Activated CD8-positive, alpha-beta T cell treated with anti-CD3 and anti-CD28 coated beads for 36 hours (primary cell): Measurements from ENCODE around the gene TEKT5. TPM values are rescaled to one million over a fixed set of nuclear protein-coding genes. Genes with fewer than 3 reads are reported as not detected.

Experiments used
- ATAC-seq: fragments of 200-7000 bp; cut with Tn5 transposase; one replicate; pipeline ENCODE4 v1.10.0; 2021; ENCODE audit warnings: mild to moderate bottlenecking, moderate library complexity
- CTCF ChIA-PET: fragments of 350-600 bp; sonication (Branson Sonifier 250); formaldehyde crosslinking; loops from one replicate; lab custom pipeline; 2021; ENCODE audit warnings: antibody characterized with exemption; lab: Charles Lee
- POLR2A ChIA-PET: fragments of 350-600 bp; sonication (Branson Sonifier 250); formaldehyde crosslinking; loops from one replicate; lab custom pipeline; 2021; ENCODE audit warnings: antibody characterized with exemption; lab: Charles Lee
- DNase-seq: peaks from one replicate; pipeline ENCODE4 v3.0.0-alpha.2; 2020
- H3K27ac Mint-ChIP-seq: one replicate; pipeline ENCODE4 v1.8.0; 2021; ENCODE audit warnings: mild to moderate bottlenecking, mixed read lengths
- H3K27me3 Mint-ChIP-seq: one replicate; pipeline ENCODE4 v1.8.0; 2021; ENCODE audit warnings: mixed read lengths
- H3K36me3 Mint-ChIP-seq: one replicate; pipeline ENCODE4 v1.8.0; 2021; ENCODE audit warnings: low read depth, mixed read lengths
- H3K4me1 Mint-ChIP-seq: one replicate; pipeline ENCODE4 v1.8.0; 2021; ENCODE audit warnings: low read depth, mixed read lengths
- H3K4me3 Mint-ChIP-seq: one replicate; pipeline ENCODE4 v1.8.0; 2021; ENCODE audit warnings: mild to moderate bottlenecking, moderate library complexity, mixed read lengths
- H3K9me3 Mint-ChIP-seq: one replicate; pipeline ENCODE4 v1.8.0; 2021; ENCODE audit warnings: mixed read lengths
- intact Hi-C: fragments of 100-400 bp; cut with micrococcal nuclease; formaldehyde crosslinking; loops from one replicate; pipeline ENCODE4 v1.10.0; 2022
- total RNA-seq, 2 experiments: library from RNA; stranded (reverse); gene quantifications; one replicate each; pipeline ENCODE4 v1.2.3, GENCODE V29; 2021
- TF ChIP-seq, protein P1 (sequence below): fragments of 200-600 bp; IDR thresholded peaks from one replicate; pipeline ENCODE4 v1.8.0; 2022; ENCODE audit warnings: antibody characterized with exemption, mild to moderate bottlenecking

Gene TEKT5
- total RNA-seq, 2 experiments from 2014 or later: 0.16 to 0.43 TPM

DNA sequence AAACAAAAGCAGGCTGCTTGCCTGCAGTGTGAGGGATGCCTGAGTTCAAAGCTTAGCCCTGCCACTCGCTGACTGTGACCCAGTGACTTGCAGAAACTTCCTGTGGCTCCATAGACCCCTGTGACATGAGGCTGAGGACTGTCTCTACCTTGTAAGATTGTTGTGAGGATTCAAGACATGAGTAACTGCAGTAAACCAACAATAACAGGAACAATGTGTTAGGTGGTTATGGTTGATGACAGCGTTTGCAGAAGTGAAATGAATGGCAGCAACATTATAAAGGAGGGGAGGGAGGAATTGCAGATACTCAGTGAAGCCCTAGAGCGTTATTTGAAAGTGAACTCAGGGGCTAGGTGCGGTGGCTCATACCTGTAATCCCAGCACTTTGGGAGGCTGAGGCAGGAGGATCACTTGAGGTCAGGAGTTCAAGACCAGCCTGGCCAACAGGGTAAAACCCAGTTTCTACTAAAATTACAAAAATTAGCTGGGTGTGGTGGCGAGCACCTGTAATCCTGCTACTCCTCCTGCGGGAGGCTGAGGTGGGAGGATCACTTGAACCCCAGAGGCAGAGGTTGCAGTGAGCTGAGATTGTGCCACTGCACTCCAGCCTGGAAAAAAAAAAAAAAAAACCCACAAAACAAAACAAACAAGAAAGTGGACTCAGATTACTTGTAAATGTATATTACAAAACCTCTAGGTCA is 80.8 kb downstream of the TEKT5 start:
- H3K36me3 Mint-ChIP-seq: no peaks in the 10 kb centered on the region
- intact Hi-C loops: no loop called here
- POLR2A ChIA-PET: no interaction called here
- no peak overlapping the region for H3K4me3 Mint-ChIP-seq
- TF ChIP-seq, protein P1, sequence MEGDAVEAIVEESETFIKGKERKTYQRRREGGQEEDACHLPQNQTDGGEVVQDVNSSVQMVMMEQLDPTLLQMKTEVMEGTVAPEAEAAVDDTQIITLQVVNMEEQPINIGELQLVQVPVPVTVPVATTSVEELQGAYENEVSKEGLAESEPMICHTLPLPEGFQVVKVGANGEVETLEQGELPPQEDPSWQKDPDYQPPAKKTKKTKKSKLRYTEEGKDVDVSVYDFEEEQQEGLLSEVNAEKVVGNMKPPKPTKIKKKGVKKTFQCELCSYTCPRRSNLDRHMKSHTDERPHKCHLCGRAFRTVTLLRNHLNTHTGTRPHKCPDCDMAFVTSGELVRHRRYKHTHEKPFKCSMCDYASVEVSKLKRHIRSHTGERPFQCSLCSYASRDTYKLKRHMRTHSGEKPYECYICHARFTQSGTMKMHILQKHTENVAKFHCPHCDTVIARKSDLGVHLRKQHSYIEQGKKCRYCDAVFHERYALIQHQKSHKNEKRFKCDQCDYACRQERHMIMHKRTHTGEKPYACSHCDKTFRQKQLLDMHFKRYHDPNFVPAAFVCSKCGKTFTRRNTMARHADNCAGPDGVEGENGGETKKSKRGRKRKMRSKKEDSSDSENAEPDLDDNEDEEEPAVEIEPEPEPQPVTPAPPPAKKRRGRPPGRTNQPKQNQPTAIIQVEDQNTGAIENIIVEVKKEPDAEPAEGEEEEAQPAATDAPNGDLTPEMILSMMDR: no peak
- ATAC-seq (no peak), DNase-seq (no peak)
- no peaks in the 10 kb centered on the region for H3K9me3 Mint-ChIP-seq
- no peaks in the 10 kb centered on the region for H3K4me1 Mint-ChIP-seq
- CTCF ChIA-PET: no interaction called here
- peaks cover 11% of the 10 kb centered on the region for H3K27me3 Mint-ChIP-seq
- no peak overlapping the region for H3K27ac Mint-ChIP-seq

DNA sequence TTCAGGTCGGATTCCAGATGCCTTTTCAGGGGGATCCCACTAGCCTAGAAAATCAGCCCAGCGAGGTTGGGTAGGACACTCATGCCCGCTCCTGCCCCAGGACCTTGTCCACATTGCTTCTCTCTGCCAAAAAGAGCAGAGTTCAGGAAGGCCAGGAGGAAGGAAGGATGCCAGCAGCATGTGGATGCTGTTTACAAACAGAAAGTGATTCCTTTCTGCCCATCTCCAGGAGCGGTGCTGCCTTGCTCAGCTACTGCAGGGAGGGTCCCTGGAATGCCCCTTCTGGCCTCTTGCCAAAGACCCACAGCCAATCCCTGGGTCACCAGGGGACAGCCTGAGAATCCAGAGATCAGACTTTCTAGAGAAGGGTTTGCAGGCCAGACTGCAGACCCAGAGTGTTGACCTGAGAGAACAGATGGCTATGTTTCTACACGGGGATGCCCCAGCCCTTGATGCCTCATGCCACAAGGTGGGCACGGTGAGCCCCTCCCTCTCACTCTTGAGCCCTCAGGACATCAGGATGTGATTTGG is 82.0 kb downstream of the TEKT5 start:
- H3K36me3 Mint-ChIP-seq: no peaks in the 10 kb centered on the region
- H3K9me3 Mint-ChIP-seq: no peaks in the 10 kb centered on the region
- CTCF ChIA-PET: interaction anchor here (0.6 kb wide), 1 partner anchor 306 kb away, joined by 3 read pairs; no protein-coding TSS in a partner anchor
- POLR2A ChIA-PET: no interaction called here
- H3K4me1 Mint-ChIP-seq: no peaks in the 10 kb centered on the region
- no peak overlapping the region for H3K27ac Mint-ChIP-seq
- TF ChIP-seq, protein P1: no peak
- H3K27me3 Mint-ChIP-seq: peaks cover 6% of the 10 kb centered on the region
- no peak for ATAC-seq
- no peak overlapping the region for H3K4me3 Mint-ChIP-seq
- no peak for DNase-seq
- intact Hi-C loops: no loop called here

DNA sequence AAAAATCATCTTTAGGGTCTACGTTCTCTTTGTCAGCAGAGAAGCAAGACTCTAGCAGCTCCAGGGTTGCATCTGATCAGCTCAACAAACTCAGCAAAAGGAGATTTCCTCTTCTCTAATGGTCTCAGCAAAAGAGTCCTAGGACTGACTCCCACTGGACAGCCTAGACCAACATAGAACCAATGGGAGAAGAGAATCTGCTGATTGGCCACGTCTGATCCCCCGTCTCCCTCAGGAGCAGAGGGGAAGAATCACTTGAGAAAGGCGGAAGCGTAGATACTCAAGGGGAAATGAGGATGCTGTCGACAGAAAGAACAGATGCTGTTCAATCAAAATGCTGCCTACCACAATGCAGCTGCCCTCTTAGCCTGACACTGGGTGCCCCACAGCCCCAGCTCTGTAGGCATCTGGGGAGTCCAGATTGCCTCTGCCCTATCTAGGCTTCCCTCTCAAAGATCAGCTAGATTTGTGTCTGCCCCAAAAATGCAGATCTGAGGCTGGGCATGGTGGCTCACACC is 82.8 kb downstream of the TEKT5 start:
- ATAC-seq (no peak), DNase-seq (no peak)
- Mint-ChIP-seq H3K36me3 (no peaks in the 10 kb centered on the region), H3K4me3 (no peak overlapping the region), H3K4me1 (no peaks in the 10 kb centered on the region), H3K9me3 (no peaks in the 10 kb centered on the region), H3K27me3 (peaks cover 2% of the 10 kb centered on the region), H3K27ac (no peak overlapping the region)
- POLR2A ChIA-PET: no interaction called here
- intact Hi-C loops: no loop called here
- CTCF ChIA-PET: no interaction called here
- TF ChIP-seq, protein P1: no peak

DNA sequence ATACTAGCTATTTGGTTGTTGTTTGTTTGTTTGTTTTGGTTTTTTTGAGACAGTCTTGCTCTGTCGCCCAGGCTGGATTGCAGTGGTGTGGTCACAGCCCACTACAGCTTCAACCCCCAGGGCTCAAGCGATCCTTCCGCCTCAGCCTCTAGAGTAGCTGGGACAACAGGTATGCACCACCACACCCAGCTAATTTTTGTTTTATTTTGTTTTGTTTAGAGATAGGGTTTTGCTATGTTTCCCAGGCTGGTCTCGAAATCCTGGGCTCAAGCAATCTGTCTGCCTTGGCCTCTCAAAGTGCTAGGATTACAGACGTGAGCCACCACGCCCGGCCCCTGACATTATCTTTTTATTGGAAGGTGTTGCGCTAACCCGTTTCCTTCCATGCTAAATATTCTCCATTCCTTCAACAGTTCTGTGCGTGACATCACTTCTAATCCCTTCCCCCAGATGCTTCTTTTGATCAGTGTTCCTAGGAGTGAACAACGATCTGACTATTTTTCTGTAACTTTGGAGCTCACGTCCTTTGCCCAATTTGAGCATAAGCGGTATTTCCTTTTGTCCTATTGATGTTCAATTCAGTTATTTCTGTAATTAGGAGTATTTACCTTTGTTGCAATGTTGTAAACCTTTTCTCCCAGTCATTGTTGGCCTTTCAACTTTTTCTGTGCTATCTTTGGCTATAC is 84.1 kb downstream of the TEKT5 start:
- Mint-ChIP-seq H3K4me3 (no peak overlapping the region), H3K36me3 (no peaks in the 10 kb centered on the region), H3K27ac (no peak overlapping the region), H3K27me3 (peaks cover 3% of the 10 kb centered on the region), H3K9me3 (no peaks in the 10 kb centered on the region), H3K4me1 (no peaks in the 10 kb centered on the region)
- intact Hi-C loops: no loop called here
- POLR2A ChIA-PET: interaction anchor here (0.6 kb wide), 1 partner anchor 74 kb away, joined by 3 read pairs; no protein-coding TSS in a partner anchor
- TF ChIP-seq, protein P1: no peak
- ATAC-seq (no peak), DNase-seq (no peak)
- CTCF ChIA-PET: interaction anchor here (1.2 kb wide), 1 partner anchor 13 kb away, joined by 3 read pairs; no protein-coding TSS in a partner anchor
